Neural cell (in vitro differentiated cells): ENCODE measurements around the gene RMDN3.

Source experiments
- RAD21 ChIP-seq: fragments of 450-650 bp; conservative IDR thresholded peaks from 2 replicates; pipeline ENCODE4 v1.6.1; 2014; ENCODE audit warnings: antibody characterized with exemption, mild to moderate bottlenecking, moderate library complexity
- TF ChIP-seq, protein P1 (sequence below): fragments of 450-650 bp; IDR thresholded peaks from 2 replicates; pipeline ENCODE4 v1.5.1; 2014; ENCODE audit warnings: antibody characterized with exemption, mild to moderate bottlenecking, moderate library complexity; ENCODE audit not compliant: poor library complexity, severe bottlenecking

DNA sequence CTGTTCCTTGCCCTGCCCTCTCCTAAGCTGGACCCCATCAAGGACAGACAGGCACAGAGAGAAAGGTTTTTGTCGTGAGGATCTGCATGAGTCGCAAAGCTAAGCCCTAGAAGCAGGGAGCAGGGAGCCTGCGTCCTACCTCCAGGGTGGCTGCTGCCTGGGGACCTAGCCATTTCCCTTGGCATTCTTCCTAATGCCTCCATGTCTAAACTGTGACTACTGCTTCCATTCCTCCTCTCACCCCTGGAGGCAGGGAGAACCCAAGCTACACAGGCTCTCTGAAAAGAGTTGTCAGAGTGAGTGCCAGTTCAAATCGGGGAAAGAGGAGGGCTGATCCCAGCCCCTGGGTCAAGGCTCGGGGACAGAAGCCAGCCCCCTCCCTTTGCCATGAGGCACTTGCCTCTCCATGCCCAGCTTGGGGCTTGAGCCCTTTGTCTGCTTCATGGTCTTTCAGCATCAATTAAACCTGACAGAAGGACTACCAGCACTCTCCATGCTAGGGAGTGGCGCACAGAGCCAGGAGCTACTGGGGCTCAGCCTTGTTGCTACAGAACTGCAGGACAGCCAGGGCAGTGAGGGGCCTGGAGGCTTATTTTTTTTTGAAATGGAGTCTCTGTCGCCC, 11.3 kb upstream of the RMDN3 start:
- TF ChIP-seq, protein P1, sequence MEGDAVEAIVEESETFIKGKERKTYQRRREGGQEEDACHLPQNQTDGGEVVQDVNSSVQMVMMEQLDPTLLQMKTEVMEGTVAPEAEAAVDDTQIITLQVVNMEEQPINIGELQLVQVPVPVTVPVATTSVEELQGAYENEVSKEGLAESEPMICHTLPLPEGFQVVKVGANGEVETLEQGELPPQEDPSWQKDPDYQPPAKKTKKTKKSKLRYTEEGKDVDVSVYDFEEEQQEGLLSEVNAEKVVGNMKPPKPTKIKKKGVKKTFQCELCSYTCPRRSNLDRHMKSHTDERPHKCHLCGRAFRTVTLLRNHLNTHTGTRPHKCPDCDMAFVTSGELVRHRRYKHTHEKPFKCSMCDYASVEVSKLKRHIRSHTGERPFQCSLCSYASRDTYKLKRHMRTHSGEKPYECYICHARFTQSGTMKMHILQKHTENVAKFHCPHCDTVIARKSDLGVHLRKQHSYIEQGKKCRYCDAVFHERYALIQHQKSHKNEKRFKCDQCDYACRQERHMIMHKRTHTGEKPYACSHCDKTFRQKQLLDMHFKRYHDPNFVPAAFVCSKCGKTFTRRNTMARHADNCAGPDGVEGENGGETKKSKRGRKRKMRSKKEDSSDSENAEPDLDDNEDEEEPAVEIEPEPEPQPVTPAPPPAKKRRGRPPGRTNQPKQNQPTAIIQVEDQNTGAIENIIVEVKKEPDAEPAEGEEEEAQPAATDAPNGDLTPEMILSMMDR, result no peak
- TF ChIP-seq RAD21, result no peak
